GM12801 (cell line): ENCODE results near the gene TCF21.

ENCODE experiments used
- TF ChIP-seq, protein P1 (sequence below): IDR thresholded peaks from one replicate; pipeline ENCODE4 v1.5.1; 2011; ENCODE audit warnings: control low read depth; ENCODE audit not compliant: insufficient read length; ENCODE audit errors: extremely low read depth

TCF21 gene

DNA sequence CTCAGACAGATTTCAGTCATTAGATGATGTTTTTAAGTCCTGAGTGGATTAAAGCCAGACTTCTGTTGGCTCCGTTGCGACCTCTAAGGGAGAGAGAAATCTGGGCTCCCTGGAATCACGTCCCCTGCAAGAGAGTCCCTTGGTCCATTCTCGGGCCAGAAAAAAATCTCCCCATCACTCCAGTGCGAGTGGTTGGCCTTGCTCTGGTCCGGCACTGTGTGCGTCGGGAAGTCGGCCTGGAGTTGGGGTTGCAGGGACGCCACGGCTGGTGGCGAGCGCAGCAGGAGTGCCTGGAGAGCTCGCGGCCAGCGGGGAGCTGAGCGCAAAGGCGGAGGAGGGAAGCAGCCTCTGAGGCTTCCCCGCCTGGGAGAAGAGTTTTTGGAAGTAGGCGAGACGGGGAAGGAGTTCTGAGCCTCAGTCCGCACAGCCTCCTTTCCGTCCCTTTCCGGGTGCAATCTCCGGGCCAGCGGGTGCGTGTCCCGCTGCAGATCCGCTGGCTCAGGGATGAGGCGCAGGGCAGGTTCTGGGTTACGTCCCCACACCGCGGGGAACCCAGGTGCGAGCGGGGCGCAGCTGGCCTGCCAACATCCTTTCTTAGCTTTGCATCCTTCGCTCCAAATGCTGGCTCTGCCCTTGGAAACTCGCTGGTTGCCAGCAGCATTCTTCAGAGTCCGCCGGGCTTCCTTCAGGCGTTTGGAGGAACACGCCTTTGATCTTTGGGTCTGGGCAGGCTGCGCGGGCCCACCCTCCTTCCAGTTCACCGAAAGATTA lies 6.8 kb downstream of the TCF21 start:
- TF ChIP-seq, protein P1, sequence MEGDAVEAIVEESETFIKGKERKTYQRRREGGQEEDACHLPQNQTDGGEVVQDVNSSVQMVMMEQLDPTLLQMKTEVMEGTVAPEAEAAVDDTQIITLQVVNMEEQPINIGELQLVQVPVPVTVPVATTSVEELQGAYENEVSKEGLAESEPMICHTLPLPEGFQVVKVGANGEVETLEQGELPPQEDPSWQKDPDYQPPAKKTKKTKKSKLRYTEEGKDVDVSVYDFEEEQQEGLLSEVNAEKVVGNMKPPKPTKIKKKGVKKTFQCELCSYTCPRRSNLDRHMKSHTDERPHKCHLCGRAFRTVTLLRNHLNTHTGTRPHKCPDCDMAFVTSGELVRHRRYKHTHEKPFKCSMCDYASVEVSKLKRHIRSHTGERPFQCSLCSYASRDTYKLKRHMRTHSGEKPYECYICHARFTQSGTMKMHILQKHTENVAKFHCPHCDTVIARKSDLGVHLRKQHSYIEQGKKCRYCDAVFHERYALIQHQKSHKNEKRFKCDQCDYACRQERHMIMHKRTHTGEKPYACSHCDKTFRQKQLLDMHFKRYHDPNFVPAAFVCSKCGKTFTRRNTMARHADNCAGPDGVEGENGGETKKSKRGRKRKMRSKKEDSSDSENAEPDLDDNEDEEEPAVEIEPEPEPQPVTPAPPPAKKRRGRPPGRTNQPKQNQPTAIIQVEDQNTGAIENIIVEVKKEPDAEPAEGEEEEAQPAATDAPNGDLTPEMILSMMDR: no peak

DNA sequence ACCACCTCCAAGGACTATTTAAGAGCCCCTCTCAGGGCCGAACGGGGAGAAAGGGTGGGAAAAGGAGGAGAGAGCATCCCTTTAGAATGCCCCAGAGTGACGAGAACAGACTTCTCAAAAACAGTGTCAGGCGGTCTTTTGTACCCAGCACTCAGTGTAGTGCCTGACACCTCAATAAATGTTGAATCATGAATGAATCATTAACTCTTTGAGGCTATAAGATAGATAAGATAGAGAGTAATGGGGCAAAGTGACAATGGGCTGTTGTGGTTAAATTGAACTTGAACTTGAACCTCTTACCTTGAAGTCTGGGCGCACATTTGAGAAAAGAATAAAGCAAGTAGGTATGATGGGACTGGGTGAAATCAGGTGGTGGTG lies 7.4 kb downstream of the TCF21 start:
- TF ChIP-seq, protein P1: no peak

DNA sequence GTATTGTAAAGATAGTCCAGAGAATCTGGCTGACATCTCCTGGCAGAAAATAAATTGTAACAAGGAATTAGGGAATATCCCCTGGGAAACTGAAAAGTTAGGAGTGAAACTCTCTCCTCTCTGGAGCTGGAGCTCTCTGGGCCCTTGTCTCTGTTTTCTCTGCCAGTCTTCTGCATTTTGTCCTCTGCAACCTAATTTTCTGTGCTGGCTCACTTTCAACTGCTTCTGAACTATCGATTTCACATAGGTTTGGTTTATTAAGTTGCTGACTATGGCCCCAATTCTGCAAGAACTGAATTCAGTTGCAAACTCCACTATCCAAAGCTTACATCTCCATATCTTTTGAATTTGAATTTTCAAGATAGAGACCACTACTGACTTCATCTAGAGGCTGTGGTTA lies 9.3 kb downstream of the TCF21 start:
- TF ChIP-seq, protein P1: no peak

DNA sequence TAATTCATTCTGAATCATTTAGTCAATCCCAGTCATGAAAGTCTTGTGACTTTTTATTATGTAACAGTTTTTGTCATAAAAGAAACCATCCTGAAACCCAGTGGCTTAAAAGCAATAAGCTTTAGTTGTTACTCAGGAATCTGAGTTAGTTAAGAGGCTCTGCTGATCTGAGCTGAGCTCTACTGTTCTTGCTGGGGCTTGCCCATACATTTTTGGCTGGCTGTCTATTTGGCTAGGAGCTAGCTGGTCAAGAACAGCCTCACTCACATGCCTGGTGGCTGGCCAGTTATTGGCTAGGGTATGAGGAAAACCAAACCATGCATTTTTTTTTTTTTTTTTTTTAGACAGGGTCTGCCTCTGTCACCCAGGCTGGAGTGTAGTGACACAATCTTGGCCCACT lies 10.6 kb downstream of the TCF21 start:
- TF ChIP-seq, protein P1: no peak

DNA sequence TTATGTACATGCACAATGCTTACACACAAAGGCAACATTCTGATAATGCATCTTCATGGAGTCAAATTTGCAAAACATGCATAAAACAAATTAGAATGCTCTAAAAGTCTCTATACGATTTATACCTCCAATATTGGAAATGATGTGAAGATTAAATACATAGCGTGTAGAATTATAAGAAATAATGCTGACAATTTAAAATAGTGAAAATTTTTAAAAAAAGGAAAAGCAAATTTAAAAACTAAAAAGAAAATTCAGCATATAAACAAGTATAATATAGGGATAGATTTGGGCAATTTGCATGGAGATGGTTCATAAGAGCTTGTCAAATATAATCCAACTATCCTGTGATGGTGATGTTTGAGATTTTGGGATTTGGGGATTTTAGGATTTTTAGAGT lies 14.9 kb downstream of the TCF21 start:
- TF ChIP-seq, protein P1: no peak

DNA sequence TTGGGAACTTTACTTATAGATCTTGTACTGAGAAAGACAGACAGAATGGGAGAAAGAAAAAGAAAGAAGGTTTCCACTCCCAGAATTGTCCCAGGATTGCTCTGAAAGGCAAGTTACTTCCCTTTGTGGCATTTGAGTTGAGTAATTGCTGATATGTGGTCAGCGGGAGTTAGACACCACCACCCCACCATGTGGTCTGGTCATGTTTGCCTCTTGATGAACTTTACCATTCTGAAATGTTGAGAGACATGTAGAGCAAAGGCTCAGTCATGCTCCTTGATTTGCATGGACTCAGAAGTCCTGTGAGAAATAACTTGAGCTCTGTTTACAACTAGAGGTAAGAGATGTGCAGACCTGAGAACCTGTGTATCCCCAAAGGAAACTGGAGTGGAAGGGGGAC lies 17.1 kb downstream of the TCF21 start:
- TF ChIP-seq, protein P1: no peak

DNA sequence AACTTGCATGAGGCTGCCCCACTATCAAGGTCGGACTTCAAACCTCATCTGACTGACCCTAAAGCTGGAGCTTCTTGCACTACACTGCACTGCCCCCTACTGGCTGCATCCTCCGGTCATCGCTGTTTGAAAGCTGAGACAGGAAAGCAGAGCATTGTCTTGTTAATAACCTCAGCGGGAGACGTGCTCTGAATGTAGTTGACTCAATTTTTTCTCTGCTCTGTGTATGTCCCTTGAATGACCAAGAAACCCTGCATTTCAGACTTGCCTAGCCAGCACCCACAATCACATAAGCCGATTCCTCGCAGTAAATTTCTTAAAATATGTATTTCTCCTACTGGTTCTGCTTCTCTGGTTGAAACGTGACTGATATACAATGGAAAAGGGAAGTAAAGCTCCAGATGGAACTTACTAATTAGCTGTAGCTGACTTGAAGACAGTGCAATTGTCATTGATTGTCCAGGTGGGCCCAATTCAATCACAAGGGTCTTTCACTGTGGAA lies 27.8 kb downstream of the TCF21 start:
- TF ChIP-seq, protein P1: no peak
